Measurements from ENCODE around the gene NTRK2. TPM values are rescaled to one million over a fixed set of nuclear protein-coding genes. Genes with fewer than 3 reads are reported as not detected.

NTRK2 gene
- total RNA-seq, 6 experiments from 2014 or later = 0.11 to 0.83 (median 0.25) TPM

- Mint-ChIP-seq H3K36me3 (ENCODE audit: low read depth) (no peaks in the 10 kb centered on the region), H3K27me3 (ENCODE audit: insufficient read depth) (peaks cover 2% of the 10 kb centered on the region; the same call in 1 of the 2 replicates), H3K4me3 (no peak overlapping the region), H3K27ac (no peak overlapping the region), H3K9me3 (peaks cover 4% of the 10 kb centered on the region), H3K4me1 (ENCODE audit: low read depth) (no peaks in the 10 kb centered on the region)
- TF ChIP-seq CTCF (IDR thresholded peaks at IDR 0.05) = no peak
- no peak for DNase-seq
These were observed 211.3 kb downstream of the NTRK2 start for GRCh38 chr9:84880835-84881234.

- no peaks in the 10 kb centered on the region for H3K27me3 Mint-ChIP-seq (ENCODE audit: insufficient read depth)
- H3K4me1 Mint-ChIP-seq (ENCODE audit: low read depth) = no peaks in the 10 kb centered on the region
- no peak for DNase-seq
- H3K27ac Mint-ChIP-seq = no peak overlapping the region
- H3K36me3 Mint-ChIP-seq (ENCODE audit: low read depth) = no peaks in the 10 kb centered on the region
- peaks cover 3% of the 10 kb centered on the region; the same call in 1 of the 2 replicates for H3K9me3 Mint-ChIP-seq
- TF ChIP-seq CTCF (IDR thresholded peaks at IDR 0.05) = no peak
- H3K4me3 Mint-ChIP-seq = no peak overlapping the region
These were observed 217.3 kb downstream of the NTRK2 start for GRCh38 chr9:84886866-84887265.

GRCh38 chr9:84891924-84892323 lies 222.4 kb downstream of the NTRK2 start:
- TF ChIP-seq CTCF (IDR thresholded peaks at IDR 0.05) = no peak
- Mint-ChIP-seq H3K9me3 (peaks cover 7% of the 10 kb centered on the region; the same call in 1 of the 2 replicates), H3K27me3 (ENCODE audit: insufficient read depth) (no peaks in the 10 kb centered on the region; the same call in 1 of the 2 replicates), H3K36me3 (ENCODE audit: low read depth) (no peaks in the 10 kb centered on the region), H3K4me3 (no peak overlapping the region), H3K4me1 (ENCODE audit: low read depth) (no peaks in the 10 kb centered on the region), H3K27ac (no peak overlapping the region)
- DNase-seq = no peak

GRCh38 chr9:84893419-84894128 lies 224.0 kb downstream of the NTRK2 start:
- Mint-ChIP-seq H3K4me3 (no peak overlapping the region), H3K27me3 (ENCODE audit: insufficient read depth) (no peaks in the 10 kb centered on the region; the same call in 1 of the 2 replicates), H3K9me3 (peaks cover 7% of the 10 kb centered on the region; the same call in 1 of the 2 replicates), H3K27ac (no peak overlapping the region), H3K4me1 (ENCODE audit: low read depth) (no peaks in the 10 kb centered on the region), H3K36me3 (ENCODE audit: low read depth) (no peaks in the 10 kb centered on the region)
- no peak for DNase-seq
- no peak for TF ChIP-seq CTCF (IDR thresholded peaks at IDR 0.05)

GRCh38 chr9:84894859-84895258 lies 225.3 kb downstream of the NTRK2 start:
- Mint-ChIP-seq H3K4me3 (no peak overlapping the region), H3K9me3 (peaks cover 7% of the 10 kb centered on the region; the same call in 1 of the 2 replicates), H3K27ac (no peak overlapping the region), H3K27me3 (ENCODE audit: insufficient read depth) (peaks cover 2% of the 10 kb centered on the region; the same call in 1 of the 2 replicates), H3K36me3 (ENCODE audit: low read depth) (no peaks in the 10 kb centered on the region), H3K4me1 (ENCODE audit: low read depth) (no peaks in the 10 kb centered on the region)
- no peak for DNase-seq
- no peak for TF ChIP-seq CTCF (IDR thresholded peaks at IDR 0.05)

All from HFFc6 (cell line).